ENCODE results near the gene TFB1M.

TFB1M gene

GRCh38 chr6:155265843-155266535 is 48.3 kb downstream of the TFB1M start:
- DNase-seq (ENCODE audit: low read depth in 1 of 2, low spot score in 1 of 2) = no peak

- DNase-seq (ENCODE audit: low read depth in 1 of 2, low spot score in 1 of 2) = no peak
Observed at GRCh38 chr6:155264693-155265320, 49.5 kb downstream of the TFB1M start.

GRCh38 chr6:155263373-155264063 is 50.8 kb downstream of the TFB1M start, which contains the start of gene CLDN20:
Gene CLDN20 (plus strand): TSS chr6:155264013. CDS start chr6:155275720, 11,707 bp downstream.
- DNase-seq (ENCODE audit: low read depth in 1 of 2, low spot score in 1 of 2) = no peak

GRCh38 chr6:155262655-155263054 is 51.6 kb downstream of the TFB1M start:
- no peak for DNase-seq (ENCODE audit: low read depth in 1 of 2, low spot score in 1 of 2)

GRCh38 chr6:155261111-155261900 is 53.0 kb downstream of the TFB1M start:
- DNase-seq (ENCODE audit: low read depth in 1 of 2, low spot score in 1 of 2) = no peak

GRCh38 chr6:155260686-155261085 is 53.6 kb downstream of the TFB1M start:
- DNase-seq (ENCODE audit: low read depth in 1 of 2, low spot score in 1 of 2) = no peak

- no peak for DNase-seq (ENCODE audit: low read depth in 1 of 2, low spot score in 1 of 2)
Observed at GRCh38 chr6:155259897-155260296, 54.4 kb downstream of the TFB1M start.

GRCh38 chr6:155259204-155259603 is 55.1 kb downstream of the TFB1M start:
- no peak for DNase-seq (ENCODE audit: low read depth in 1 of 2, low spot score in 1 of 2)

GRCh38 chr6:155257796-155258195 is 56.5 kb downstream of the TFB1M start:
- DNase-seq (ENCODE audit: low read depth in 1 of 2, low spot score in 1 of 2) = no peak

GRCh38 chr6:155256122-155256795 is 58.0 kb downstream of the TFB1M start:
- DNase-seq (ENCODE audit: low read depth in 1 of 2, low spot score in 1 of 2) = no peak

GRCh38 chr6:155254139-155254538 is 60.1 kb downstream of the TFB1M start:
- no peak for DNase-seq (ENCODE audit: low read depth in 1 of 2, low spot score in 1 of 2)

GRCh38 chr6:155253337-155253736 is 60.9 kb downstream of the TFB1M start:
- DNase-seq (ENCODE audit: low read depth in 1 of 2, low spot score in 1 of 2) = no peak

- DNase-seq (ENCODE audit: low read depth in 1 of 2, low spot score in 1 of 2) = no peak
Observed at GRCh38 chr6:155252581-155252980, 61.7 kb downstream of the TFB1M start.

GRCh38 chr6:155250701-155251381 is 63.4 kb downstream of the TFB1M start:
- DNase-seq (ENCODE audit: low read depth in 1 of 2, low spot score in 1 of 2) = no peak

GRCh38 chr6:155248008-155249001 is 66.0 kb downstream of the TFB1M start:
- peak in 1 of 2 donors; percentile 19 for DNase-seq (ENCODE audit: low read depth in 1 of 2, low spot score in 1 of 2)

GRCh38 chr6:155247618-155248007 is 66.7 kb downstream of the TFB1M start:
- DNase-seq (ENCODE audit: low read depth in 1 of 2, low spot score in 1 of 2) = no peak

- DNase-seq (ENCODE audit: low read depth in 1 of 2, low spot score in 1 of 2) = no peak
Observed at GRCh38 chr6:155246825-155247224, 67.5 kb downstream of the TFB1M start.

- no peak for DNase-seq (ENCODE audit: low read depth in 1 of 2, low spot score in 1 of 2)
Observed at GRCh38 chr6:155245831-155246230, 68.5 kb downstream of the TFB1M start.

GRCh38 chr6:155245193-155245592 is 69.1 kb downstream of the TFB1M start:
- no peak for DNase-seq (ENCODE audit: low read depth in 1 of 2, low spot score in 1 of 2)
